GM06990 (cell line): ENCODE measurements around the gene FARSB.

Experiments used
- DNase-seq: peaks from one replicate; pipeline ENCODE4 v3.0.0-alpha.2; 2011; ENCODE audit not compliant: insufficient read length; ENCODE audit errors: extremely low read depth
- H3K27me3 ChIP-seq: replicated peaks from 2 replicates; pipeline ENCODE4 v1.6.0; 2011; ENCODE audit warnings: low read length; ENCODE audit not compliant: control insufficient read depth, insufficient read depth
- H3K36me3 ChIP-seq: 2 replicates; pipeline ENCODE4 v1.5.1; 2011; ENCODE audit warnings: low read length; ENCODE audit not compliant: control insufficient read depth, insufficient read depth
- H3K4me3 ChIP-seq: replicated peaks from 2 replicates; pipeline ENCODE4 v1.5.1; 2011; ENCODE audit warnings: low read depth, mild to moderate bottlenecking, control low read depth, low read length
- CTCF ChIP-seq: IDR thresholded peaks from 2 replicates; pipeline ENCODE4 v1.5.1; 2011; ENCODE audit warnings: low read length, control low read depth, mild to moderate bottlenecking, inconsistent platforms; ENCODE audit not compliant: insufficient read depth, poor library complexity, severe bottlenecking

Gene FARSB

GRCh38 chr2:222522082-222522481 lies 133.8 kb downstream of the FARSB start:
- no peak for DNase-seq
- H3K36me3 ChIP-seq, result peaks cover 2% of the 10 kb centered on the region
- no peak overlapping the region for H3K4me3 ChIP-seq
- TF ChIP-seq CTCF, result no peak
- H3K27me3 ChIP-seq, result no peaks in the 10 kb centered on the region

- Histone ChIP-seq H3K36me3 (peaks cover 2% of the 10 kb centered on the region), H3K4me3 (no peak overlapping the region), H3K27me3 (no peaks in the 10 kb centered on the region)
- TF ChIP-seq CTCF, result no peak
- no peak for DNase-seq
Measured at GRCh38 chr2:222521099-222521498, 134.8 kb downstream of the FARSB start.
